NCI-H524 (cell line): ENCODE data around the gene ABI2.
"Not testable (repeated sequence)": the region's sequence is repeated elsewhere in the genome, so short reads cannot be mapped to it uniquely, and the experiment has no call there.

Experiments
- DNase-seq, 2 experiments: peaks; one replicate each; lab custom pipeline; 2025; lab: John Stamatoyannopoulos, UW

ABI2 gene

DNA sequence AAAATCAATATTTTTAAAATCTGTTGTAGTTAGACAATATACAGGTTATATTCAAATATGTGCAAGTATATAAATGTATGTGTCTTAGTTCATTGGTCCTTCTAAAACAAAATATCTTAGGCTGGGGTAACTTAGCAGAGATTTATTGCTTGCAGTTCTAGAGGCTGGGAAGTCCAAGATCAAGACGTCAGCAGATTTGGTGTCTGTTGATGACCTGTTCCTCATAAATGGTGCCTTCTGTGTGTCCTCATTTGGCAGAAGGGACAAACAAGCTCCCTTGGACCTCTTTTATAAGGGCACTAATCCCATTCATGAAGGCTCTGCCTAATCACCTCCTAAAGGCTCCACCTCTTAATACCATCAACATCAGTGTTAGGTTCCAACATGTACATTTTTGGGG lies 31.3 kb downstream of the ABI2 start:
- DNase-seq: no peak

DNA sequence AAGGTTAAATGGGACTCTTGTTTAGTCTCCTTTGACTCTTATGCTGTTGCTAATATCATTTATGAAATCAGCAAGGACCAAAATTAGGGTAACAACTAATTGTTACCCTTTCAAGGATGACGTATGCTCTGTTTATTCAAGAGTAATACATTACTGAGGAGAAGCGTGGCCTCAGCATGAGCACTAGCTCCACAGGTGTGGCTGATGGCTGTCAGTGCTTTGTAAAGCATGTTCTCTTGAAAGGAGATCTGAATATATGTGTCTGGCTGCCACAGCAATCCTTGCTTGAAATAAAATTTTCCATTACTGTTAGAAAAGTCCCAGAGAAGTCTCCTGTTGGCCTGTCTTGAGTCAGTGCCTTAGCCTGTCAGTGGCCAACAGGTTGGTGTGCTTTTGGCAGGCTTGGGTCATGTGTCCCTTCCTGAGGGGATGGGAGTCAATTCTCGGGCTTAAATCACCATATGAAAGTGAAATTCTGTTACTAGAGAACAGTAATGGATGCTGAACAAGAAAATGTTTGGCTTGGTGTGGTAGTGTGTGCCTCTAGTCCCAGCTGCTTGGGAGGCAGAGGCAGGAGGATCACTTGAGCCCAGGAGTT lies 32.7 kb downstream of the ABI2 start:
- no peak for DNase-seq

DNA sequence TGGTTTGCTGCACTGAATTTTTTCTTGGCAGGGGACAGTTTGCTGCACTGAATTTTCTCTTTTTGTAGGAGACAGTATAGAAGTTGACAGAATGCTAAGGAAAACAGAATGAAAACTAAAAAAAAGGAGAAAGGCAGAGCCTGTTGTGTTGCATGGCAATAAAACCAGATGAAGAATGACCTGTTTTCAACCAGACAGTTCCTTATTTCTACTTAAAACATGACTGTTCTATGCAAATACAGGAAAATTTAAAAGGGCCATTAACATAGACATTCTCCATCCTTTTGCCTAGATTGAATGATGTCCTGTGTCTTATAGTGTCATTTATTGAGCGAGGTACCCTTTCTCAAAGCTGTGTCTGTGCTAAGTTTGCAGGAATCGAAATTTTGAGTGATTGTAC lies 33.3 kb downstream of the ABI2 start:
- DNase-seq: no peak

DNA sequence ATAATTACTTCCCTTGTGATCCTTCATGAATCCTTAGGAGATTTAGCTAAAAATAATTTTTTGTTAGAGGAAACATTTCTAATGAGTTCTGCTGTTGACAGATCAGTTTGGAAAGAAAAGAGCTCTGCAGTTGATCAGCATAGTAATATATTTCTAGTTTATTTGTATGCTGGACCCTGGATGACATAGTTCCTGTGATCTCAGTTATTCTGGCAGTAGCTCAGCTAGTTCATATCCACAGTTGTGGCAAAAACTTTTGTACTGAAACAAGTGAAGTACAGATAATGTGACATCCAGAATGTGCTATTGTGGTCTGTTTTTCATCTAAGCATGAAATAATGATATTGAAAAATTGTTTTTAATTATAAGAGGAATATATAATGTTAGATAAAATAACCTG lies 33.7 kb downstream of the ABI2 start:
- no peak for DNase-seq

DNA sequence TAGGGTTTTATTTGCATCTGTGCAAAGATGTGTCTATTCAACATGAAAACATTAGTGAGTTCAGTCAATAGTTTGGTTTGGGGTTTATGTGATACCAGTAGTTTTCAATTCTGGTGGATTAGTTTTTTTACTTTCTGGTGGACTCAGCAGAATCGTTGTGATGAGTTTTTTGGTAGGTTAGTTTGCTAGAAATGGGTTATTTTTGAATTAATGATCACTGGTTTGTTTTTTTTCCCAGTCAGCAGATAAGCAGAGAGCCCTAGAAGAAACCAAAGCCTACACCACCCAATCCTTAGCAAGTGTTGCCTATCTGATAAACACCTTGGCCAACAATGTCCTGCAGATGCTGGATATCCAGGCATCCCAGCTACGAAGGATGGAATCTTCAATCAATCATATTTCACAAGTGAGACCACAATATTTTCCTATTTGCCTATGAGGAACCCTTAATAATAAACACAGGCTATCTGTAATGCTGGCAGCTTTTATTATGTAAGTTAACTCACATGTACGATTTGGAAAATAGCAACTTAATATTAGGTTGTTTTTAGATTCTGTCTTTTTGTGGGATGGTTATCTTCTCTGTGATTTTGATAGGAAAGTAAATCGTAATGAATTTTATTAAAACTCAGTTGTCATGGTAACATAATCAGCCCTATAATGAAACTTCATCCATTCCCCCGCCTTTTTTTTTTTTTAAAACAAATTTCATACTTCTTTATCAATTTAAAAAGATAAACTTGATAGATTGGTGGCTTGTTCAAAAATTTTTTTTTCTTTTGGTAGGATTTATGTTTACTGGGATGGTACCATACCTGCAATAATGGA lies 38.7 kb downstream of the ABI2 start:
- DNase-seq: no peak

DNA sequence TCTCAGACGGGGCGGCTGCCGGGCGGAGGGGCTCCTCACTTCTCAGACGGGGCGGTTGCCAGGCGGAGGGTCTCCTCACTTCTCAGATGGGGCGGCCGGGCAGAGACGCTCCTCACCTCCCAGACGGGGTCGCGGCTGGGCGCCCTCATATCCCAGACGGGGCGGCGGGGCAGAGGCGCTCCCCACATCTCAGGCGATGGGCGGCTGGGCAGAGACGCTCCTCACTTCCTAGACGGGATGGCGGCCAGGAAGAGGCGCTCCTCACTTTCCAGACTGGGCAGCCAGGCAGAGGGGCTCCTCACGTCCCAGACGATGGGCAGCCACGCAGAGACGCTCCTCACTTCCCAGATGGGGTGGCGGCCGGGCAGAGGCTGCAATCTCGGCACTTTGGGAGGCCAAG lies 44.5 kb downstream of the ABI2 start:
- not testable (repeated sequence) for DNase-seq

DNA sequence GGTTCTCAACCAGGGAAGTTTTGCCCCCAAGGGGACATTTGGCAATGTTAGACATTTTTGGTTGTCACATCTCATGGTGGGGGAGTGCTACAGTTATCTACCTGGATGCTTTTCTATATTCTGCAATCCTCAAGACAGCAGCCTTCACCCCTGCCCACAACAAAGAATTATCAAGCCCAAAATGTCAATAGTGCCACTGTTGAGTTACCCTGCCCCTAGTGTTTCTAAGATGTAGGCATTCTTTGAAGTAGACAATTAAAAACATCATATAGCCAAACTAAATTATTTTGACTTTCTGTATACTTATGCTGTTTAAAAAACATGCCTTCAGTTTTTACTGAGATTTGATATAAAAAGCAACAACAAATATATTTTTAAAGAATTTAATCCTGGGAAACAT lies 48.0 kb downstream of the ABI2 start:
- no peak for DNase-seq

DNA sequence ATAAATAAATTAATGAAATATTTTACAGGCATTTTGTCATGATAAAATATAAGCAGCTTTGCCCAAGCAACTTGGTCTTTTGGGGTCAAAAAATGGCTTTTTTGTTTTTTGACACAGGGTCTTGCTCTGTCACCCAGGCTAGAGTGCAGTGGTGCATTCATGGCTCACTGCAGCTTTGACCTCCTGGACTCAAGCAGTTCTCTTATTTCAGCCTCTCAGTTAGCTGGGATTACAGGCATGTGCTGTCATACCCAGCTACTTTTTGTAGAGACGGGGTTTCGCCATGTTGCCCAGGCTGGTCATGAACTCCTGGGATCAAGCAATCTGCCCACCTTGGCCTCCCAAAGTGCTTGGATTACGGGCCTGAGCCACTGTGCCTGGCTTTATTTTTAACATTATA lies 51.0 kb downstream of the ABI2 start:
- no peak for DNase-seq

DNA sequence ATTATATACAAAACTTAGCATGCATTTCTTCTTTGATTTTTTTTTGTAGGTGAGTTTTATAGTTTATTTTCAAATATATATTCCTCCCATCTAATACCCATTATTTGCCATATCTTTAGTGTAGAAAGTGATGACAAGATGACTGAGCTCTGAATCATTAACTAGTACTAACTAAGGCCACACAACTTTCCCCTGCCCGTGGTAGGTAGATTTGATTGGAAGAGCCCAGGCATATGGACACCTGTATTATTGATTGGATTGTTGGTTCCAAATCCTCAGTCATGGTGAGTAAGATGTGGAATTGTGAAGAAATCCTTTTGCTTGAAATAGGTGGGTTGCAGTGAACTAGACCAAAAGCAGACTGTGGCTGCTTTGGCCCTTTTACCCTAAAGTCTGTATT lies 54.8 kb downstream of the ABI2 start:
- no peak for DNase-seq

DNA sequence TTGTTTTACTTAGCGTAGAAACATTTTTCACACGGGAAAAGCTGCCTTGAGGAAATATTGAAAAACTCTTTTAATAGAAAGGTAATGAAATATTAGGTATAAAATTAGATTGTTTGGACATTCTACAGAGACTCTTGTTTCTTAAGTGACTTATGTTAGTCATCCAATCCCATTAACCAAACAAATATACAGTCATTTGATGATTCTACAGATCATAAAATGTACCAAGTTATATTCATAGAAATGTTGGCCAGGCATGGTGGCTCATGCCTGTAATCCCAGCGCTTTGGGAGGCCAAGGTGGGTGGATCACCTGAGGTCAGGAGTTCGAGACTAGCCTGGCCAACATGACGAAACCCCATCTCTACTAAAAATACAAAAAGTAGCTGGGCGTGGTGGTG lies 60.0 kb downstream of the ABI2 start:
- DNase-seq: not testable (repeated sequence)

DNA sequence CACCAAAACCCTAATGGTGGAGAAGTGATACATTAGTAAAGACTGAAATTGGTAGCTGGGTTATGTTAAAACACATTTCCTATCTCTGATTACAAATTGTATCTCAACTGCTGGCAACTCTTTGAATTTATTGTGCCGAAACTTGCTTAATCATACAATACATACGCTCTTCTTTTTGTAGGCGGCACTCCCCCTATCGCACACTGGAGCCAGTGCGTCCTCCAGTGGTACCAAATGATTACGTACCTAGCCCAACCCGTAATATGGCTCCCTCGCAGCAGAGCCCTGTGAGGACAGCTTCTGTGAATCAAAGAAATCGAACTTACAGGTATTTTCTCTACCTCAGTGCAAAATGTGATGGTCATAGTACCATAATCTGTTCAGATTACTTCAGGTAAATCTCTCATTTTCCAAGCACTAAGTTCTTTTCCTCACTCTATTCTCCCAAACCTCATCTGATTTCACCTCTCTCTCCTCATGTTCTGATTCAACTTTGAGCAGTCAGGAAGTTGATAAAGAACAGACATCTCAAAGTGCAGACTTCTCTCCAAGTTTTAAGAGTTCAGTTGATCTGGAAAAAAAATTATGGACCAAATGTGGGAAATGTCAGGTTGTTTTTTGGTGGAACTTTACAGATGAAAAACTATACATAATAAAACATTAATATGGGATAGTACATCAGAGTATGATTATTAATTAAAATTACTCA lies 66.5 kb downstream of the ABI2 start:
- DNase-seq: peak in 1 of 2 experiments; percentile 9

DNA sequence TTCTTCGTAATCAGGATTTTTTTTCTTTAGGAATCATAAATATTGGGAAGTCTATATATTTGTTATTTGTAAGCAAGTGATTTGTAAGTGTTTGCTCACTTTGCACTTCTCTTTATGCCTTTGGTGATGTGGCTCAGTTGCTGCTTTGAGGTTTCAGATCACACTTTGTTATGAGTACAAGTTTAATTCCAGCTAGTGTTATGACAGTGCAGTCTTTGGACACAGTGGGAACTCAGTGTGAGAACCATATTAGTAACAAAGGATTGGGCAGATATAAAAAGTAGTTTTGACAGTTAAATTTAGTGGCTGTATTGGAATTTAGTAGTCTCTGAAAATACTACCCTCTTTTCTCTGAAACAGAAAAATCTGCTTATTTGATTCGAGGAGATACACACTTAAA lies 67.7 kb downstream of the ABI2 start:
- DNase-seq: no peak

DNA sequence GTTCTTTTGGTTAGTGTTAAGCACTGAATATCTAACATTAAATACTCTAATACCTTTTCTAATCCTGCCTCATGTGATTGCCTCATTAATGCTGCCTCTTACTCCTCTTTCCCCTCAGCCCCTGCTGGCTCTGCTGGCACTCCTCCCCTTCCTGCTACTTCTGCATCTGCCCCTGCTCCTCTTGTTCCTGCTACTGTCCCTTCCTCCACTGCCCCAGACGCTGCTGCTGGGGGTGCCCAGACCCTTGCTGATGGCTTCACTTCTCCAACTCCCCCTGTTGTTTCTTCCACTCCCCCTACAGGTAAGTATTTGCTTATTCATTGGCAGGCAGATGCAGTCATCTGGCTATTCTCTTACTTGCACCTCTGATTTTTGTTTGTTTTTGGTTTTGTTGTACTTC lies 68.5 kb downstream of the ABI2 start:
- DNase-seq: peak; percentile 2 to 54

DNA sequence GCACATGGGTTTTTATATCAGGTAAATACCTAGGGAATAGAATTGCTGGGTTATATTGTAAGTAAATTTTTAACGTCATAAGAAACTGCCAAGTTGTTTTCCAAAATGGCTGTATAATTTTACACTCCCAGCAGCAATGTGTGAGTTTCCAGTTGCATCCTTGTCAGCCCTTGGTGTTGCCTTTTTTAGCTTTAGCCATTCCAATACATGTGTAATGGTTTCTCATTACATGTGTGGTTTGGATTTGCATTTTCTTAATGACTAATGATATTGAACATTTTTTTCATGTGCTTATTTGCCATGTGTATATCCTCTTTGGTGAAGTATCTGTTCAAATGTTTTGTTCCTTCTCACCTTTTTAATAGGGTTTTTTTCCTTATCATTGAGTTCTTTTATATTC lies 70.8 kb downstream of the ABI2 start:
- DNase-seq: no peak

DNA sequence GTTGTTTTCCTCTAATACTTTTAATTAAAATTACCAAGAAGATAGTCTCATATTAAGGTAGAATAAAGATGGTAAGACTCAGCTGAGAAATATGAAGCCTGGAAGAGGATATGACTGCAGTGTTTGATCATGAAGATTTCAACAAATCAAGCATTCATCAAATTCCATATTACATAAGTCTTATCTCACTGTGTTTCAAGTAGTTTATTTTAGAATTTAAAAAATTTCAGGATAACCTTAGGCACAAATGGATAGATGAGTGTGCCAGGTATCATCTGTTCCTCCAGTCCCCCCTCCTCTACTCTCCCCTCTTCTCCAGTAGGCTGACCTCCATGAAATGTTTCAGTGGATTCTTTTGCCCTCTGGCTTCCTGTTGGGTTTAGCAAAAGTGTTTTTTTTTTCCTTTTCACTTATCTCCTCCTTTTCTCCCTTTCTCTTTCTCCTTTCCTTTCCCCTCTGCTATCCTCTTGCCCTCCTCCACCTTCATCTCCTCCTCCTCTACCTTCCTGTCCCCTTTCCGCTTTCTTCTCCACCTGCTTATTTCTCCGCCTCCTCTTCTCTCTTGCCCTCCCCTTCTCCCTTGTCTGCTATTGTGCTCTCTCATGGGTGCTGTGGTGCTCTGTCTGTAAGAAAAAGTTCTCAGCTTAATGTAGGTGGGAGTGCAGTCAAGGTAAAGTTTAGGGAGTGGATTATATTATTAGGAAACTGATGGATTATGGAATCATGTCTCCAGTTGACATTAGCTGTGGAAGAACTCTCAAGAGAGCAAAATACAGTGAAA lies 72.8 kb downstream of the ABI2 start:
- no peak for DNase-seq

DNA sequence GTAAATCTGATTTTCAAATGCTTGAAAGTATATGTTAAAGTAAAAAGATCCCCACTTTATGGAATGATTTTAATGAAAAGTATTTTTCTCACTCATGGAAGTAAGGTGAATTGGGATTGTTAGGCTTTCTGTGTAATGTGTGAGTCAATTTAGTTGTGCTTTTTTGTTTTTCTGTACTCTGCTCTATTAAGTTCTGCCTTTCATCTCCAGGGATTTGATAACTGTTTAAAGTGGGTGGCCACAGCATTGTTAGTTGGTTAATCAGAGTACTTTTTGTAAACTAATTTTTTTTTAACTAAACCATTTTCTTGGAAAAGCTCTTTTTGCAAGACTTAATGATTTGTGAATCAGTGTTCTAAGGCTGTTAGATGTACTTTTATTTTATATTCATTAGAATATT lies 76.8 kb downstream of the ABI2 start:
- no peak for DNase-seq

DNA sequence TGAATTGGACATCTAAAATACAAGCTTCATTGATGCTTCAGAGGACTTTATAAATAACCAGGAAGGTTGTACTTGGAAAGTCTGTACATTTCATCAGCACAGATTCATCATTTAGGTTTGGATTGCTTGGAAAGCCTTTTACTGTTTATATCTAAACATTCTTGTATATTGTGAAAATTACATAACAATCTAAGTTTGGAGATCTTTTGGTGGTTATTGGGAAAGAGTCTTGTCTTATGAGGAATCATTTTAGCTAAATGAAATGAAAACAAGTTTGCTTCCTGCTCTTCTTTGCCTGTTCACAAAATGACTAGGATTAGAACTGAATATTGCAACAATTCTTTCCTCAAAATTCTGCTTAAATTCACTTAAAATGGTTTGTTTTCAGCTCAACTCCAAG lies 79.3 kb downstream of the ABI2 start:
- no peak for DNase-seq

DNA sequence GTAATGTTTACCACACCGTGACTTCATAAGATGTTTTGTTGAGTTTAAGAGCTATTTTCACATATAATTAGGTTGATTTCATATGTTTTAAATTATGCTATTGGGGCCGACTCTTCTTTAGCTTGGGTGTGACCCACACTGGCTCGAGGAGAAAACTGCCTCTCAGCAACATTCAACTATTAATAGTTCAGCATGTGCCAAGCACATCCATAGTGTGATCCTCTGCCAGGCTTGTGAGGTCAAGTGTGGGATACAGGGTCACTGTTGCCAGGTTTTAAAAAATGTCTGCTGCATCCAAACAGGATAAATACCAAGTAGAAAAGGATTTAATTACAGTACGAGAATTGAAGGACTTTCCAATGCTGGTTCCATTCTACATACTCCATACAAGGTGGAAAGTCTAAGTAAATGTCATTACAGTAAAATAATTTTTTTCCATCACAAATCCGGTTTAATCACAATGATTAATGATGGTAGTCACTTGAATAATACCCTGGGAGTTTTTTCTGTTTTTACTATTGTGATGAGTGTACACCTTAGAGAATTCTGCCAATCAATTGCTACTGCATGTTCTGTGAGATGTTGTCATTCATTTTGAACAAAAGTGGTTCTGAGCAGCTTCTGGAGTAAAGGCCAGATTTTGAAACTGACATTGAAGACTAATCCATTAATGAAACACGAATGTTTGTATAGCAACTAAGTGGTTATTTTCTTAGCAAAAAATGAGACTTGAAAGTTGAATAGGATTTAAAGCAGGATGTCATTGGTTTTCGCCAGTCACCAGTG lies 84.5 kb downstream of the ABI2 start:
- DNase-seq: no peak

DNA sequence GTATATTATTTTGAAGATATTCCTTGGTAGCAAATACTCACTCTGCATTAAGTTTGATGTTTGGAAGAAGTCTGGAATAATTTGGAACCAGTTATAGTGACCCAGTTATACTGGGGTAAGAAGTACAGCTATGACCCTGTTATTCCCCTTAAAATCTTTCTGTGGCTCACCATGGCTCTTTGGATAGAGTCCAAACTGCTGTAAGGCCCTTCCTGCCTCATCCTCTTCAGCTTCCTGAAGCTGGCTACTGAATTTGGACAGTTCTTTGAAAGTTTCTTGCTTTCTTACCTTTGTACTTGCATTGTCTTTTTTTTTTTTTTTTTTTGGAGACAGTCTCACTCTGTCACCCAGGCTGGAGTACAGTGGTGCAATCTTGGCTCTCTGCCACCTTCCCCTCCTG lies 85.6 kb downstream of the ABI2 start:
- no peak for DNase-seq

DNA sequence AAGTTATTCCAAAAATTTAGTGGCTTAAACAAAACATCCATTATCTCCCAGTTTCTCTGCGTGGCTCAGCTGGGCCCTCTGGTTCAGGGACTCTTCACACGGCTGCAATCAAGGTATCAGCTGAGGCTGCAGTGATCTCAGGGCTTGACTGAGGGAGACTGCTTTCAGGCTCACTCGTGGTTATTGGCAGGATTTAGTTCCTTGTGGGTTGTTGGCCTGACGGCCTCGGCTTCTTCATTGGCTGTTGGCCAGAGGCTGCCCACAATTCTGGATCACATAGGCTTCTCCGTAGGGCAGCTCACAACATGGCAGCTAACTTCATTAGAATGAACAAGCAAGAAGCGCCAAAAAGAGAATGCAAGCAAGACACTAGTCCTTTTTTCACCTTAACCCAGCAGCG lies 90.1 kb downstream of the ABI2 start:
- DNase-seq: no peak

DNA sequence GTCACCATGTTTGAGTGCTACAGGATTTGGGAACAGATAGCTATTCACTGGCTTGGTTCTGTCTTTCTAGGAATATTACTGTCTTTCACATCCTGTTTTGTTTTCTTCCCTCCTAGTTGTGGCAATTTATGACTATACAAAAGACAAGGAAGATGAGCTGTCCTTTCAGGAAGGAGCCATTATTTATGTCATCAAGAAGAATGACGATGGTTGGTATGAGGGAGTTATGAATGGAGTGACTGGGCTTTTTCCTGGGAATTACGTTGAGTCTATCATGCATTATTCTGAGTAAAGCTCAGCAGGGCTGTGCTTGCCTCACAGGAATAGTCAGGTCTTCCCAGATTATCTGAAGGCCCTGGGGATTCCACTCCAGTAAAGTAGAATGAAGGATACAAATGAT lies 98.9 kb downstream of the ABI2 start:
- no peak for DNase-seq

DNA sequence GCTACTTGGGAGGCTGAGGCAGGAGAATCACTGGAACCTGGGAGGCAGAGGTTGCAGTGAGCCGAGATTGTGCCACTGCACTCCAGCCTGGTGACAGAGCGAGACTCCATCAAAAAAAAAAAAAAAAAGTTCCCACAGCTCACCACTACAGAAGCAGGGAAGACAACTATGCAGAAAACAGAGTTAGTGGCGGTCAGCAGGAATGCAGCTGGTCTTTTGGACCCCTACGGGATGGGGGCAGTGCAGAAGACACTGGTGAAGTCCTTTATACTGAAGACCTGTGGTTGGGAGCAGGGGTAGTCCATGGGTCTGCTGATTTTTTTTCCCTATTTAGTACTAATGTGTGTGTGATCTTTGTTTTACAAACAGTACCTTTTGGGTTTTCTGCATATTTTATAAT lies 101.4 kb downstream of the ABI2 start:
- not testable (repeated sequence) for DNase-seq
